ENCODE data around the gene SCNN1A.

The SCNN1A gene

GRCh38 chr12:6317693-6318439 lies 57.5 kb downstream of the SCNN1A start:
- DNase-seq (ENCODE audit: low read depth): no peak

DNA sequence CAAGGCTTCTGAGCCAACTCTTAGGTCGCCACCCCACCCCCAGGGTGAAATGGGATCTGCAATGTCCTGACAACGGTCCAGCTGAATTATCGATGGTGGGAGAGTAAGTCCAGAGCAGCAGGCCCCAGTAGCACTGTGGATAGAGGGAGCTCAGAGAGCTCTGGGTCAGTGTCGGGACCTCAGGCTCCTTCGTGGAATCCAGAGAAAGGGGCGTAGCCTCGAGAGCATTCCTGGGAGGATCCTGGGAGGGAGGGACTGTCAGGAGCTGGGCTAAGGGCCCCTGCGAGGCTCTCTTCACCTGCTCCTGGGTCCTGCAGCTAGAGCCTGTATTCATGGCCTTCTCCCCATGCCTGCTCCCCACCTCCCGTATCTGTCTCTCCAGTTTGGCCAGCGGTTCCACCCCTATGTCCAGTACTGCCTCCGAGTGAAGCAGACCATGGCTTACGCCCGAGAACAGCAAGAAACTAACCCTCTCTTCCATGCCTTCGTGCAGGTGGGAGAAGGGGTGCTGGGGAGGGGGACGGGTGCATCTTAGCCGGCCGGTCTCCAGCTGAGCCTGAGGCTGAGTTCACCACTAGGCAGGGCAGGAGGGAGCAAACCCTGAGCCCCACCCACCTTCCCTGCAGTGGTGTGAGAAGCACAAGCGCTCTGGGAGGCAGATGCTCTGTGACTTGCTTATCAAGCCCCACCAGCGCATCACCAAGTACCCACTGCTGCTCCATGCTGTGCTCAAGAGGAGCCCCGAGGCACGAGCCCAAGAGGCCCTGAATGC lies 58.3 kb downstream of the SCNN1A start:
- DNase-seq (ENCODE audit: low read depth): no peak

DNA sequence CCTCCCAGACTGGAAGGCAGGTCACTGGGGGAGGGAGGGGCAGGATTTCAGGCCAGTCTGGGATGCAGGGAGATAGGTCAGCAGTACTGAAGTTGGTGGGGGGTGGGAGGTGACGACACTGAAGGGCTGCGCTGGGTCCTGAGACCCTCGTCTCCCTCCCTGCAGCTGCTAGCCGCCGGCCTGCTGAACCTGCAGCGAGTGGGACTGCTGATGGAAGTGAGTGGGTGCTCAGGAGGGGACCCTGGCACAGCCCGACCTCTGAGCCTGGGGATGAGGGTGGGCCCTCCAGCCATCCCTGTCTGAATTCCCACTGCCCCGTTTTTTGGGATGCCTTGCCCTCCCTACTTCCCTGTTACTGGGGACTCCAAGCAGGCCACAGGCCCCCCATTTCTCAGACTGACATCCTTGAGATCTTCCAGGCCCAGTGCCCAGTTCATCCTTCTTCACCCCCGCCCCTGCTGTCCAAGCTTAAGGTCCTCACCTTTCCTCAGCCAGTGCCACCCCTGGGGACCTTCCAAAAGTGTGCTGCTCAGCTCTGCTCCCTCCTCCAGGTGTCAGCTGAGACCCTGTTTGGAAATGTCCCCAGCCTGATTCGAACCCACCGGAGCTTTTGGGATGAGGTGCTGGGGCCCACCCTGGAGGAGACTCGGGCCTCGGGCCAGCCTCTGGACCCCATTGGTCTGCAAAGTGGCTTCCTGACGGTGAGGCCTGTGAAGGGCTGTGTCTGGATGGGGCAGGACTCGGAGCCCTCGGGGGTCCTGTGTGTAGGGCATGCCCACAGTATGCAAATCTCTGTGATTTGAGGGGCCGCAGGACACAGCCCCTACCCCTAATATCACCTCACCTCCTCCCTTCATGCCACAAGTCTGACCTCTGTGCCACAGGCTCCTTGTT lies 59.4 kb downstream of the SCNN1A start:
- DNase-seq (ENCODE audit: low read depth): no peak

- DNase-seq (ENCODE audit: low read depth): no peak
These were observed 60.2 kb downstream of the SCNN1A start for GRCh38 chr12:6315184-6315583.

DNA sequence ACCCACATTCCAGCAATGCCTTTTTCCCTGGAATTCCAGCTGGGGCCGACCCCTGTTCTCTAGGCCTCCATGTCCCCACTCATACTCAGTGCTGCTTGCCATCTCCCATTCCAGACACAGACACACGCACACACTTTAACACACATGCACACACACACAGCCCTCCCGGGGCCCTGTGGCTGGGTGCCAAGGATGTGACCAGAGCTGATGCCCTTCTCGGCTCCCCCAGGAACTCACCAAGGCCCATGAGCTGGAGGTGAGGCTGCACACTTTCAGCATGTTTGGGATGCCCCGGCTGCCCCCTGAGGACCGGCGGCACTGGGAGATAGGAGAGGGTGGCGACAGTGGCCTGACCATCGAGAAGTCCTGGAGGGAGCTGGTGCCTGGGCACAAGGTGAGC lies 60.6 kb downstream of the SCNN1A start:
- DNase-seq (ENCODE audit: low read depth): no peak

DNA sequence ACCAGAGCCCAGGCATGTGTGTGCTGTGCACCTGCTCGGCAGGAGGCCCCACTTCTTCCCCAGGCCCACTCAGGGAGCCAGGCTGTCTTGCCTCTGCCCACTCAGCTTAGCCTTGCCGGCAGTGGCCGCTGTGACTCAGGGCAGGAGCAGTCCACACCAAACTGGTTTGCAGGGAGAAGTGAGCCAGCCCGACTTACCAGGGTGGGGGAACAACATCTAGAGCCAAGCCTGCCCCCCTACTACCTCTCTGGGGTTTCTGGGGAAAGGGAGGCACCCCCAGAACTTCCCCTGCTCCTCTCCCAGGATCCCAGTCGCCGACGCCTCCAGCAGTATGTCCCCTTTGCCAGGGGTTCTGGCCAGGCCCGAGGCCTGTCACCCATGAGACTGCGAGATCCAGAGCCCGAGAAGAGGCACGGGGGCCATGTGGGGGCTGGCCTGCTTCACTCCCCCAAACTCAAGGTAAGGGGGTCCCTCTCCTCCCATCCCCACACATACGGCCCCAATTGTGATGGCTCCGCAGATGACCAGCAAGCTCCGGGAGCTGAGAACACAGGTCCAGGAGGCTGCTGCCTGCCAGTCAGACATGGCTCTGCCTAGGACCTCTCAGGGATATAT lies 61.9 kb downstream of the SCNN1A start:
- DNase-seq (ENCODE audit: low read depth): no peak

- no peak for DNase-seq (ENCODE audit: low read depth)
These were observed 62.6 kb downstream of the SCNN1A start for GRCh38 chr12:6312529-6313325.

- DNase-seq (ENCODE audit: low read depth): no peak
These were observed 63.4 kb downstream of the SCNN1A start for GRCh38 chr12:6311822-6312528.

- no peak for DNase-seq (ENCODE audit: low read depth)
These were observed 64.4 kb downstream of the SCNN1A start for GRCh38 chr12:6310771-6311610.

DNA sequence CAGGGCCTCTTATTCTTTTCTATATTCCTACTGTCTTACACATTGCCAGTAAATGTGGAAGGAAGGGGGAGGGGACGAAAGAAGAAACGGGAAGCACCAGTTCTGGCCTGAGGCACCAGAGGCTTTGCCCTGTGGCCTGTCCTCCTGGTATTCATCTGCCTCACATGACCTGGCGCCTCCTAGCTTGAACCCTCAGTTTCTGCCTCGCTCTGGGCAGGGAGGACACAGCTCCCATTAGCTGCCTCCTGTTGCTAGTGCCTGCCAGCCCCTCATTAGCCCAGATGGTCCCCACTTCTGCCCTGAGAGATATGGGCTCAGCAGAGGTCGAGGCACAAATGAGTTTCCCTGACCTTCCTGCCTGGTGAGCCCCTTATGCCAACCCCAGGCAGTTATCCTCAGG lies 67.8 kb downstream of the SCNN1A start:
- no peak for DNase-seq (ENCODE audit: low read depth)

GRCh38 chr12:6306599-6307220 lies 68.7 kb downstream of the SCNN1A start:
- DNase-seq (ENCODE audit: low read depth): no peak

DNA sequence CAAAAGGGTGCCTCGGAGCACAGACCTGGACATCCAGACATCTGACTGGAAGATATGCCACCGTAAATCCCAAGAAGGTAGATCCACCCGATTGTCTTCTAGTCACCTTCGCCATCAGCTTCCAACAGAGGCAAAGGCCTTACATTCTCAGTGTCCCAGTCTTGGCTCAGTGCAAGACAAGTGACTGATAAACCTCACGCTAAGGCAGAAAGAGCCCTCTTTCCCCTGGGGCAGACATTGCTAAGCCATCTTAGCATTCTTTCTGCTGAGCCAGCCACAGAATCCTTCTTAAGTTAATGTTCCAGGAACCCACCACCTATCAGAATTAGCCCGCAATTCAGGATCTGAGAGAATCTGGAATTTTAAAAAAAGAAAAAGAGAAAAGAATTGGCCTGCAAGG lies 69.2 kb downstream of the SCNN1A start:
- DNase-seq (ENCODE audit: low read depth): no peak

- no peak for DNase-seq (ENCODE audit: low read depth)
These were observed 72.3 kb downstream of the SCNN1A start for GRCh38 chr12:6303071-6303470.

DNA sequence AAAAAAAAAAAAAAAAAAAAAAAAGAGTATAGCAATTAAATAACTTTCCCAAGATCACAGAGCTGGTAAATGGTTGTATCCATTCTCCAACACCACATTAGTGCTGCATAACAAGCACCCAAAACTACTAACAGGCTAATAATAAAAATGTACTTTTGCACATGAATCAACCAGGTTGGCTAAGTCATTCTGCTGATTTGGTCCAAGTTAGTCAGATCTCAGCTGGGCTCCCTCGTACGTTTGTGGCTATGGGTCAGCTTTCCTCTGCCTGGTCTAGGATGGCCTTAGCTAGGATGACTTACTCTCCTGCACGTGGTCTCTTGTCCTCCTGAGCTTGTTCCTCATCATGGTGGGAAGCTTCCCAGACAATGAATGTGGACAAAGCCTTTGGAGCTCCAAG lies 72.7 kb downstream of the SCNN1A start:
- DNase-seq (ENCODE audit: low read depth): no peak

GRCh38 chr12:6301721-6302120 lies 73.6 kb downstream of the SCNN1A start:
- no peak for DNase-seq (ENCODE audit: low read depth)

DNA sequence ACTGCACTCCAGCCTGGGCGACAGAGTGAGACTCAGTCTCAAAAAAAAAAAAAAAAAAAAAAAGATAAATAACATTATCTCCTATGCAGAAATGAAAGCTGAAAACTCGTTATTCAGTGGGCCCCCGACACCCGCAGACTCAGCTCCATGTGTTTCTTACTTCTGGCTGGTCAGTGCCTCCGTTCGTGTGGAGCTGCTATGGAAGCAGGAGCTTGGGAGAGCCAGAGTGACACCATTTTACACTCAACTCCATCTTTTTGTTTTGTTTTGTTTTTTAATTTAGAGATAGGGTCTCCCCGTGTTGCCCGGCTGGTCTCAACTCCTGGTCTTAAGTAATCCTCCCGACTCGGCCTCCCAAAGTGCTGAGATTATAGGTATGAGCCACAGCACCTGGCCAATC lies 78.2 kb downstream of the SCNN1A start:
- DNase-seq (ENCODE audit: low read depth): no peak

Measured in stimulated activated CD8-positive, alpha-beta memory T cell treated with anti-CD3 and anti-CD28 coated beads, Interleukin-12 subunit alpha, Interleukin-12 subunit beta, amount 100 ng/mL, for 4 hours (primary cell).